Kidney tubule cell (primary cell): ENCODE data around the gene AUTS2.
"Not testable (repeated sequence)": the region's sequence is repeated elsewhere in the genome, so short reads cannot be mapped to it uniquely, and the experiment has no call there.

Source experiments
- DNase-seq: peaks from one replicate; pipeline ENCODE4 v3.0.0-alpha.2; 2018; ENCODE audit warnings: low spot score

AUTS2 gene

GRCh38 chr7:69761290-69761922, 163.1 kb downstream of the AUTS2 start:
- DNase-seq: no peak

GRCh38 chr7:69762821-69763352, 164.6 kb downstream of the AUTS2 start:
- no peak for DNase-seq

GRCh38 chr7:69763513-69763912, 165.2 kb downstream of the AUTS2 start:
- no peak for DNase-seq

- DNase-seq: no peak
Measured at GRCh38 chr7:69764147-69764546, 165.9 kb downstream of the AUTS2 start.

- no peak for DNase-seq
Measured at GRCh38 chr7:69764681-69765080, 166.4 kb downstream of the AUTS2 start.

DNA sequence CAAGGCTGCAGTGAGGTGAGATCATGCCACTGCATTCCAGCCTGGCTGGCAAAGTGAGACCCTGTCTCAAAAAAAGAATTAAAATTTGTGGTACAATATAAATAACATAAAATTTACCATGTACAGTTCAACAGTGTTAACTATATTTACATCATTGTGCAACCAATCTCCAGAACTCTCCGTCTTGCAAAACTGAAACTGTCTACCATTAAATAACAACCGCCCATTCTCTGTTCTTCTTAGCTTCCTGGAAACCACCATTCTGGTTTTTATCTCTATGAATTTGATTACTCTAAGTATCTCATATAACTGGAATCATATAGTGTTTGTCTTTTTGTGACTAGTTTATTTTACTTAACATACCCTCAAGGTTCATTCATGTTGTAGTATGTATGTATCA, 167.6 kb downstream of the AUTS2 start:
- no peak for DNase-seq

GRCh38 chr7:69768986-69769595, 170.8 kb downstream of the AUTS2 start:
- no peak for DNase-seq

GRCh38 chr7:69769826-69770225, 171.6 kb downstream of the AUTS2 start:
- DNase-seq: no peak

- no peak for DNase-seq
Measured at GRCh38 chr7:69770613-69771012, 172.3 kb downstream of the AUTS2 start.

- DNase-seq: no peak
Measured at GRCh38 chr7:69772718-69773436, 174.6 kb downstream of the AUTS2 start.

DNA sequence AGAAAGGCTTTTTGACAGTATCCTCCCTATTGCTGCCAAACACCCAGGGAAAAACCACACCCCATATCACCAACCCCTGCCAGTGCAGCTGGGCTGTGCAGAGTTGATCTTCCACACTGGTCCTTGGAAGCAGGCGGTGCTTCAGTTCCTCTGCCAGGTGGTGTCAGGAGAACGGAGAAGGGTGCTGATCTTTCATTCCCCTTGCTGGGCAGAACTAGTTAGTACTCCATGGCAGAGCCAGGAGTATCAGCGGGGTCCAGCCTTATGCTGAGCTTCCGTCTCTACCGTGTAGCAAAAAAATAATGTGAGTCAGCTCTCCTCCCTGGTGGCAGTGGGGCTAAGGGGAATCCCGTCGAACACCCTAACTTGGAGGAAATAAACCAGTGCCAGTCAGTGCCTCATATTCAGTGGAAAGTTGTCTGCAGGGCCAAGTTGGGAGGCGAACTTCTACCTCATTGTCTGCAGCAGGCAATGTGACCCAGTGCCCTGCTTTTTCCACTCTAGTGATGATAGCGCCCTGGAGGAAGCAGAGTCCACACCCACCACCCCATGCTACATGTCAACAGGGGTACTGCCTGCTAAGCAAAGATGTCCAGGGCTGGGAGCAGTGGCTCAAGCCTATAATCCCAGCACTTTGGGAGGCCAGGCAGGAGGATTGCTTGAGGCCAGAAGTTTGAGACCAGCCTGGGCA, 175.4 kb downstream of the AUTS2 start:
- DNase-seq: peak; percentile 3

GRCh38 chr7:69775231-69775771, 177.0 kb downstream of the AUTS2 start:
- DNase-seq: peak; percentile 6

DNA sequence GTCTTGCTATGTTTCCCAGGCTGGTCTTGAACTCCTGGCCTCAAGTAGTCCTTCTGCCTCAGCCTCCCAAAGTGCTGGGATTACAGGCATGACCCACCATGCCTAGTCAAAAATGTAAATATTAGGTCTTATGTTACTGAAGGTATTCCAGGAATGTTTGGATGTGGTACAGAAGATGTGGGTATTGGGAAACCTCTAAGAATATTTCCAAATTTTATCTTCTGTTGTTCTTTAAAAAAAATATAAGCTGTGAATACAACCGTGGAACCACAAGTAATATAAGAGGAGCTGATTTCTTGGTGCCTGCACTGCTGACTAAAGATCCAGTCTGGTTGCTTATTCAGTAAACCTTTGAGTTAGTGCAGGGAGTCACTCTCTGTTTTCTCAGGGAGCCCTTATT, 178.3 kb downstream of the AUTS2 start:
- DNase-seq: no peak

DNA sequence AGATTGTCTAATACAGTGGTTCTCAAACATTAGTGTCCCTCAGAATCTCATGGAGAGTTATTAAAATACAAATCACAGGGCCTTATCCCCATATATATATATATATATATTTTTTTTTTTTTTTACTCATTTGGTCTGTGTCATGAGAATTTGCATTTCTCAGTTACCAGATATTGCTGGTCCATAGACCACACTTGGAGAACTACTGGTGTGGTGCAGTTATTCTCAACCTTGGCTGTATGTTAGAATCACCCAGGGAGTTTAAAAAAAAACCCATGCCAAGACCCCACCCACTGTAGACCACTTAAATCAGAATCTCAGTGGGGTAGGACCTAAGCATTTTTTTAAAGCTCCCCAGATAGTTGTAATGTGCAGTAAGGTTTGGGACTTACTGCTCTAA, 179.9 kb downstream of the AUTS2 start:
- DNase-seq: no peak

DNA sequence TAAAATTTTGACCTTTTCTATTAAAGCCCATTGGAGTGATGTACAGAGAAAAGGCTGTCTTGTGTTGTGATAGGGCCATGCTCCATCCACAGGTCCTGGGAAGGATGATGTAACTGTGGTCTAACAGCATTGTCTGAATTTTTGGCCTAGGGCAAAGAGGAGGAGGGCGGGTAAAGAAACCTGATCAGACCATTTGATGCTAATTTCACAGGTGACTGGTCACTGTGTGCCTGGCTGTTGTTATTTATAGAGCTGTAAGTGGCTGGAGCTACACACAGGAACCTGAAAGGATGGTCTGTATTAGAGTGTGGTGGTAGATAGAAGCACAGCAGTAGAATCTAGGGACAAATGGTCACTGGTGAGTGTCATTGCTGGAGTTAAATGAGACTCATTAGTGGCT, 182.1 kb downstream of the AUTS2 start:
- peak; percentile 59 for DNase-seq

- no peak for DNase-seq
Measured at GRCh38 chr7:69781412-69781846, 183.2 kb downstream of the AUTS2 start.

GRCh38 chr7:69782917-69783684, 184.8 kb downstream of the AUTS2 start:
- DNase-seq: no peak

DNA sequence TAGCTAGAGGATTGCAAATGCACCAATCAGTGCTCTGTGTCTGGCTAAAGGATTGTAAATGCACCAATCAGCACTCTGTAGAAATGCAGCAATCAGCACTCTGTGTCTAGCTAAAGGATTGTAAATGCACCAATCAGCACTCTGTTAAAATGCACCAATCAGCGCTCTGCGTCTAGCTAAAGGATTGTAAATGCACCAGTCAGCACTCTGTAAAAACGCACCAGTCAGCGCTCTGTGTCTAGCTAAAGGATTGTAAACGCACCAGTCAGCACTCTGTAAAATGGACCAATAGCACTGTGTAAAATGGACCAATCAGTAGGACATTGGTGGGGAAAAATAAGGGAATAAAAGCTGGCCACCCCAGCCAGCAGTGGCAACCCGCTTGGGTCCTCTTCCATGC, 187.9 kb downstream of the AUTS2 start:
- DNase-seq: not testable (repeated sequence)

DNA sequence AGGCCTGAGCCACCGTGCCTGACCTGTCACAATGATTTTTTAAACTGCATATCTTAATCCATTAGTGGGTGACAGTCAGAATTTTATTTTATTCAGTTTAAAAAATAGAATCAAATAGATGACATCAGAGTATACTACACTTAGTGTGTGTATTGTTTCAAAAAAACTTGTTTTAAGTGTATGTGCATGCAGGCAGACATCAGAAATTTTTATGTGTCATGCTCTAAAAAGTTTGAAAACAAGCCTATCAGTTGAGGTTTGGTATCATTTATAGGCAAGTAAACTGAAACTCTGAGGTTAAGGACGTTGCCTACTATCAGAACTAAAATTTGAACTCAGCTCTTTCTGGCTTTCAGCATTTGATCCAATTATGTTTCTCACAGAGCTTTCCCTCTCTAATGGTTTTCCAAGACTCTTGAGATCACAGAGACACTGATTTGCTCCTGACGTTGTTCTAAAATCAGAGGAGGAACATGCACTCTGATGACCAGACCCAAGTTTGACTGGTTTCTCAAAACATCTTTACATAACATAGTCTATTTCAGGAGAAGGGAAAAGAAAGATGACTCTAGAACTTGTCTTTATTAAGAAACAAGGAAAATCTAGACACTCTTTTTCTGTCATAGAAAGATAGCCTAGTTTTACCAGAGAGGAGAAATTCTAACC, 188.6 kb downstream of the AUTS2 start:
- DNase-seq: no peak

- no peak for DNase-seq
Measured at GRCh38 chr7:69787736-69788431, 189.6 kb downstream of the AUTS2 start.
